ENCODE measurements around the gene ZNF275. TPM values are rescaled to one million over a fixed set of nuclear protein-coding genes. Genes with fewer than 3 reads are reported as not detected.

The ZNF275 gene
- total and polyA plus RNA-seq, 4 donors = 6.2 to 13.9 (median 8.6) TPM

- H3K4me1 ChIP-seq (ENCODE audit: control insufficient read depth in 4 of 4, insufficient read depth in 4 of 4, low read length in 3 of 4) = peaks cover 0 to 7% (median 3%) of the 10 kb centered on the region in 4 donors
- no peak overlapping the region for H3K4me3 ChIP-seq (ENCODE audit: low read depth in 1 of 3, low read length in 3 of 3)
- no peak for TF ChIP-seq HNF4A (conservative IDR thresholded peaks at IDR 0.05)
- no peak for TF ChIP-seq HNF4G (IDR thresholded peaks at IDR 0.05)
- TF ChIP-seq JUND (IDR thresholded peaks at IDR 0.05) = no peak
- no peak for TF ChIP-seq SP1 (IDR thresholded peaks at IDR 0.05)
- TF ChIP-seq RXRA (IDR thresholded peaks at IDR 0.05) = no peak
- no peak for TF ChIP-seq FOXA2 (IDR thresholded peaks at IDR 0.05)
- TF ChIP-seq, protein P1, sequence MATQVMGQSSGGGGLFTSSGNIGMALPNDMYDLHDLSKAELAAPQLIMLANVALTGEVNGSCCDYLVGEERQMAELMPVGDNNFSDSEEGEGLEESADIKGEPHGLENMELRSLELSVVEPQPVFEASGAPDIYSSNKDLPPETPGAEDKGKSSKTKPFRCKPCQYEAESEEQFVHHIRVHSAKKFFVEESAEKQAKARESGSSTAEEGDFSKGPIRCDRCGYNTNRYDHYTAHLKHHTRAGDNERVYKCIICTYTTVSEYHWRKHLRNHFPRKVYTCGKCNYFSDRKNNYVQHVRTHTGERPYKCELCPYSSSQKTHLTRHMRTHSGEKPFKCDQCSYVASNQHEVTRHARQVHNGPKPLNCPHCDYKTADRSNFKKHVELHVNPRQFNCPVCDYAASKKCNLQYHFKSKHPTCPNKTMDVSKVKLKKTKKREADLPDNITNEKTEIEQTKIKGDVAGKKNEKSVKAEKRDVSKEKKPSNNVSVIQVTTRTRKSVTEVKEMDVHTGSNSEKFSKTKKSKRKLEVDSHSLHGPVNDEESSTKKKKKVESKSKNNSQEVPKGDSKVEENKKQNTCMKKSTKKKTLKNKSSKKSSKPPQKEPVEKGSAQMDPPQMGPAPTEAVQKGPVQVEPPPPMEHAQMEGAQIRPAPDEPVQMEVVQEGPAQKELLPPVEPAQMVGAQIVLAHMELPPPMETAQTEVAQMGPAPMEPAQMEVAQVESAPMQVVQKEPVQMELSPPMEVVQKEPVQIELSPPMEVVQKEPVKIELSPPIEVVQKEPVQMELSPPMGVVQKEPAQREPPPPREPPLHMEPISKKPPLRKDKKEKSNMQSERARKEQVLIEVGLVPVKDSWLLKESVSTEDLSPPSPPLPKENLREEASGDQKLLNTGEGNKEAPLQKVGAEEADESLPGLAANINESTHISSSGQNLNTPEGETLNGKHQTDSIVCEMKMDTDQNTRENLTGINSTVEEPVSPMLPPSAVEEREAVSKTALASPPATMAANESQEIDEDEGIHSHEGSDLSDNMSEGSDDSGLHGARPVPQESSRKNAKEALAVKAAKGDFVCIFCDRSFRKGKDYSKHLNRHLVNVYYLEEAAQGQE (IDR thresholded peaks at IDR 0.05) = no peak
- 97% methylated on average over 6 of the region's 6 CpGs for WGBS
- no peaks in the 10 kb centered on the region for H3K9me3 ChIP-seq (ENCODE audit: control insufficient read depth in 4 of 4, low read length in 3 of 4)
- no peaks in the 10 kb centered on the region for H3K27me3 ChIP-seq (ENCODE audit: control insufficient read depth in 4 of 4, insufficient read depth in 4 of 4, low read length in 3 of 4)
- DNase-seq (ENCODE audit: low spot score) = no peak
- no peak overlapping the region for H3K27ac ChIP-seq (ENCODE audit: low read depth in 1 of 2, low read length in 2 of 2)
- peaks cover 0 to 20% (median 6%) of the 10 kb centered on the region in 4 donors for H3K36me3 ChIP-seq (ENCODE audit: control insufficient read depth in 4 of 4, insufficient read depth in 3 of 4, low read depth in 1 of 4, low read length in 3 of 4)
- no peak overlapping the region for H3K9ac ChIP-seq (ENCODE audit: low read depth in 1 of 2, low read length in 2 of 2)
Measured at GRCh38 chrX:153340111-153340510, 6.2 kb downstream of the ZNF275 start.

GRCh38 chrX:153342762-153343558, 9.0 kb downstream of the ZNF275 start:
- Histone ChIP-seq H3K36me3 (ENCODE audit: control insufficient read depth in 4 of 4, insufficient read depth in 3 of 4, low read depth in 1 of 4, low read length in 3 of 4) (peaks cover 2 to 29% (median 11%) of the 10 kb centered on the region in 4 donors), H3K27me3 (ENCODE audit: control insufficient read depth in 4 of 4, insufficient read depth in 4 of 4, low read length in 3 of 4) (no peaks in the 10 kb centered on the region), H3K4me3 (ENCODE audit: low read depth in 1 of 3, low read length in 3 of 3) (no peak overlapping the region), H3K27ac (ENCODE audit: low read depth in 1 of 2, low read length in 2 of 2) (no peak overlapping the region), H3K9me3 (ENCODE audit: control insufficient read depth in 4 of 4, low read length in 3 of 4) (no peaks in the 10 kb centered on the region), H3K4me1 (ENCODE audit: control insufficient read depth in 4 of 4, insufficient read depth in 4 of 4, low read length in 3 of 4) (no peaks in the 10 kb centered on the region), H3K9ac (ENCODE audit: low read depth in 1 of 2, low read length in 2 of 2) (no peak overlapping the region)
- TF ChIP-seq TAF1 (conservative IDR thresholded peaks at IDR 0.05) (no peak), NR2F2 (IDR thresholded peaks at IDR 0.05) (no peak), MAX (IDR thresholded peaks at IDR 0.05) (no peak)
- WGBS = 90% methylated on average over 9 of the region's 9 CpGs
- DNase-seq (ENCODE audit: low spot score) = no peak

- DNase-seq (ENCODE audit: low spot score) = no peak
- WGBS = 93% methylated on average over 2 of the region's 2 CpGs
- Histone ChIP-seq H3K4me1 (ENCODE audit: control insufficient read depth in 4 of 4, insufficient read depth in 4 of 4, low read length in 3 of 4) (no peaks in the 10 kb centered on the region), H3K27ac (ENCODE audit: low read depth in 1 of 2, low read length in 2 of 2) (no peak overlapping the region), H3K27me3 (ENCODE audit: control insufficient read depth in 4 of 4, insufficient read depth in 4 of 4, low read length in 3 of 4) (no peaks in the 10 kb centered on the region), H3K4me3 (ENCODE audit: low read depth in 1 of 3, low read length in 3 of 3) (no peak overlapping the region), H3K36me3 (ENCODE audit: control insufficient read depth in 4 of 4, insufficient read depth in 3 of 4, low read depth in 1 of 4, low read length in 3 of 4) (peaks cover 7 to 33% (median 11%) of the 10 kb centered on the region in 4 donors), H3K9me3 (ENCODE audit: control insufficient read depth in 4 of 4, low read length in 3 of 4) (no peaks in the 10 kb centered on the region), H3K9ac (ENCODE audit: low read depth in 1 of 2, low read length in 2 of 2) (no peak overlapping the region)
- TF ChIP-seq NR2F2 (IDR thresholded peaks at IDR 0.05) = no peak
- TF ChIP-seq GABPA (IDR thresholded peaks at IDR 0.05 in 1 of 2, conservative IDR thresholded peaks at IDR 0.05 in 1 of 2) = no peak
- no peak for TF ChIP-seq HNF4G (IDR thresholded peaks at IDR 0.05)
- TF ChIP-seq, protein P1 (IDR thresholded peaks at IDR 0.05) = no peak
- no peak for TF ChIP-seq SP1 (IDR thresholded peaks at IDR 0.05)
Measured at GRCh38 chrX:153343674-153344073, 9.7 kb downstream of the ZNF275 start.

Data from liver (tissue), 9 donors.